AG08396 (cell line): Measurements from ENCODE around the gene PITPNC1.
"Not testable (repeated sequence)": the region's sequence is repeated elsewhere in the genome, so short reads cannot be mapped to it uniquely, and the experiment has no call there.

Experiments
- DNase-seq: peaks from one replicate; pipeline ENCODE4 v3.0.0; 2012; ENCODE audit warnings: low spot score, mixed read lengths

The PITPNC1 gene

DNA sequence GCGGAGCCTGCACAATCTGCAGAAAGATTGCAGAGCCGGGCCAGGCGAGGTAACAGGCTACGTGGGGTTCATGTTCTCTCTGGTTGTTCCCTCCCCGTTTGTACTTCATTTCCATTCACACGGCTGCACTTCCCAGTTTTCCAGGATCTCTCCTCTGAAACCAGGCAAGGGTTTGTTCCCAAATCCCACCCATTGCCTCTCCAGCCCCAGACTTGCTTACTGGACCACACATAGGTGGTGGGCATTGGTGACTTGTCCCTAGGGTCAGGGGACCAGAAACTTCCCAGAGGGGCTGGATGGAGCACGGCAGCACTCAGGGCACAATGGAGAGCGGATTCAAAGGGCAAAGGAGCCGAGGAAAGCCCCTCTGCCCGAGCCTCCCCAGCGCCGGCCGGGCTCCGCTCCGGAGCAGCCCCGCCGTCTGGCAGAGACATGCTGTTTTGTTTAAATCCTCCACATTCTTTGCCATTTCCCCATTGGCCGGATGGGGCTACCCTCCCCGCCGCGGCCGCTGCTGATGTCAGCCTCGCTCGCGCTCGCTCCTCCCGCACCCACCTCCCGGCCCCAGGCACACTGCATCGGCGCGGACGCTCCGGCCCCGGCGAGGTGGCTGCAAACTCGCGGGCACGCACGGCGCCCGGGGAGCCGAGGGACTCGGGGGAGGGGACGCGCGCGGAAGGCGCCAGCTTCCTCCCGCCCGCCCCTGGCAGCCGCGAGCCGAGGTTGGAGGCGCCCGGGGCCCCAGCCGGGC is at the start of gene PITPNC1:
Gene PITPNC1, plus strand, starts transcription at position 545 of the 751 bp plus-strand sequence.
- DNase-seq = peak; percentile 93

DNA sequence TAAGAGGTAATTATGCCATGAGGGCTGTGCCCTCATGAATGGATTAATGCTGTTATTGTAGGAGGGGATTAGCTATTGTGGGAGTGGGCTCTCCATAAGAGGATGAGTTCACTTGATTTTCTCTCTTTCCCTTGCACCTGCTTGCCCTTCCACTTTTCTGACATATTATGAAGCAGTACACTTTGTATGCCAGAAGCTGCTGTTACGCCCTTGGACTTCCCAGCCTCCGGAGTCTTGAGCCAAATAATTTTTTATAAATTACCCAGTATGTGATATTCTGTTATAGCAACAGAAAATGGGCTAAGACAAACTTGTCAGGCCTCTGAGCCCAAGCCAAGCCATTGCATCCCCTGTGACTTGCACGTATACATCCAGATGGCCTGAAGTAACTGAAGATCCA is 49.1 kb upstream of the PITPNC1 start:
- DNase-seq = no peak

DNA sequence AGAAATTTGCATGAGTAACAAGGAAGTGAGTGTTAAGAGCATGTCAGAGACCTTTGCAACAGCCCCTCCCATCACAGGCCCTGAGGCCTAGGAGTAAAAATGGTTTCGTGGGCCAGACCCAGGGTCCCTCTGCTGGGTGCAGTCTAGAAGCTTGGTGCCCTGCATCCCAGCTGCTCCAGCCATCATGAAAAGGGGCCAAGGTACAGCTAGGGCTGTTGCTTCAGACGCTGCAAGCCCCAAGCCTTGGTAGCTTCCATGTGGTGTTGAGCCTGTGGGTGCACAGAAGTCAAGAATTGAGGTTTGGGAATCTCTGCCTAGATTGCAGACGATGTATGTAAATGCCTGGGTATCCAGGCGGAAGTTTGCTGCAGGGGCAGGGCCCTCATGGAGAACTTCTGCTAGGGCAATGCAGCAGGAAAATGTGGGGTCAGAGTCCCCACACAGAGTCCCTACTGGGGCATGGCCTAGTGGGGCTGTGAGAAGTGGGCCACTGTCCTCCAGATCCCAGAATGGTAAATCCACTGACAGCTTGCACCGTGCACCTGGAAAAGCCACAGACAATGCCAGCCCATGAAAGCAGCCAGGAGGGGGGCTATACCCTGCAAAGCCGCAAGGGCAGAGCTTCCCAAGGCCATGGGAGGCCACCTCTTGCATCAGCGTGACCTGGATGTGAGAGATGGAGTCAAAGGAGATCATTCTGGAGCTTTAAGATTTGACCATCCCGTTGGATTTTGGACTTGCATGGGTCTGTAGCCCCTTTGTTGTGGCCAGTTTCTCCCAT is 45.5 kb upstream of the PITPNC1 start:
- DNase-seq = not testable (repeated sequence)

DNA sequence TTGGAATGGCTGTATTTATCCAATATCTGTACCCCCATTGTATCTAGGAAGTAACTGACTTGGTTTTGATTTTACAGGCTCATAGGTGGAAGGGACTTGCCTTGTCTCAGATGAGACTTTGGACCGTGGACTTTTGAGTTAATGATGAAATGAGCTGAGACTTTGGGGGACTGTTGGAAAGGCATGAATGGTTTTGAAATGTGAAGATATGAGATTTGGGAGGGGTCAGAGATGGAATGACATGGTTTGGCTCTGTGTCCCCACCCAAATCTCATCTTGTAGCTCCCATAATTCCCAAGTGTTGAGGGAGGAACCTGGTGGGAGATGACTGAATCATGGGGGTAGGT is 44.9 kb upstream of the PITPNC1 start:
- not testable (repeated sequence) for DNase-seq

DNA sequence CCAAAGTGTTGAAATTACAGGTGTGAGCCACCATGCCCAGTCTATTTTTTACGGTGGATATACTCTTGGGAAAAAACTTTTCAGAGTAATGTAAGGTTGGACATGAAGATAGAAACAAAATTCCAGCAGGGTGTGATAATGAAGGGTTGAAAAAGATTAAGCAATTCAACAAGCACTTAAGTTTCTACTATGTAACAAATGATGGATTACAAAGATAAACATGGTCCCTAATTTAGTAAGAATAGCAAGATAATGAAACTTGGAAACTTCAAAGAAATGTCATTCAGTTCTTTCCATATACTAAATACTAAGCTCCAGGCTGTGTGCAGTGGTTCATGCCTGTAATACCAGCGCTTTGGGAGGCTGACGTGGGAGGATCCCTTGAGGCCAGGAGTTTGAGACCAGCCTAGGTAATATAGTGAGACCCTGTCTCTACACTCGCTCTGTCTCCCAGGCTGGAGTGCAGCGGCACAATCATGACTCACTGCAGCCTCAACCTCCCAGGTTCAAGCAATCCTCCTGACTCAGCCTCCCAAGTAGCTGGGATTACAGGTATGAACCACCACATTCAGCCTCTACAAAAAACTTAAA is 41.7 kb upstream of the PITPNC1 start:
- no peak for DNase-seq

DNA sequence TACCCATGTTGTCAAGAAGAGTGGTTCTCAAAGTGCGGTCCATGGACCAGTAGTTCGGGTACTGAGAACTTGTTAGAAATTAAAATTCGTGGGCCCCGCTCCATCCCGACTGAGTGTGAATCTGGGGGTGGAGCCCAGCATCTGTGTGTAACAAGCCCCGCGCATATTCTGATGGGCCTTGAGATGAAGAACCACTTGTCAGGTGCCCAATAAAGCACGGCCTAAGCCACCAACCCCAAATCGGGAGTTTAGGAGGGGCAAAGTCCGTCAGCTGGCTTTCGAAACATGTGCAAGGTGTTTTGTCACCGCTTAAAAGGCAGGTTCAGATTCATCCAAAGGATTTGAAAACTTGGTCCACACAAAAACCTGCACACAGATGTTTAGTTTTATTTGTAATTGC is 40.2 kb upstream of the PITPNC1 start:
- no peak for DNase-seq

DNA sequence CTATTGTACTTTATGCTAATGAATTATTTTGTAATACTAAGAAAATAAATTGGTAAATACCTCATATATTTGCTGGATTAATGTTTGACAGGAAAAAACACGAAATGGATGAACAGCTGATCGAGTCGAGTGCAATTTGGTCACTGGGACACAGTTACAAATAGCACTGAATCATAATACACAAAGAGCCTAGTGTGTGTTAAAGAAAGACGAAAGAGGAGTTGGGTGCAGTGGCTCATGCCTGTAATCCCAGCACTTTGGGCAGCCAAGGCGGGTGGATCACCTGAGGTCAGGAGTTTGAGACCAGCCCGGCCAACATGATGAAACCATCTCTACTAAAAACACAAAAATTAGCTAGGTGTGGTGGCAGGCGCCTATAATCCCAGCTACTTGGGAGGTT is 38.7 kb upstream of the PITPNC1 start:
- DNase-seq = not testable (repeated sequence)

DNA sequence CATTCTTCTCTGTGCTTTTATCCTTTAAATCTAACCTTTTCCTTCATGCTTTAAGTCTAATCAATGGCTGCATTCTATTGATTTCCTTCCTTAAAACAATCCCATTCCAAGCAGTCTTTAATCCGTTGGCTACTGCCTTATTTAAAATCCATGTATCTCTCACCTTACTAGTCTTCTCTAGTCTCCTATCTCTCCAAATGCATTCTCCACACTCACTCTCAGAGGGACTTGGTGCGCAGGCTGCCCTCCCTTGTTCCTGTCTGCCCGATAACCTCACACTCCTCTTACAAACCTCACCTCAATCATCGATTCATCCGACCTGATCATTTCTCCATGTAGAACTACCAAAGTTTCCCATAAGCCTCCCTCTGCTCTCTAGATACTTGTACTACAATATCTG is 33.8 kb upstream of the PITPNC1 start:
- no peak for DNase-seq

DNA sequence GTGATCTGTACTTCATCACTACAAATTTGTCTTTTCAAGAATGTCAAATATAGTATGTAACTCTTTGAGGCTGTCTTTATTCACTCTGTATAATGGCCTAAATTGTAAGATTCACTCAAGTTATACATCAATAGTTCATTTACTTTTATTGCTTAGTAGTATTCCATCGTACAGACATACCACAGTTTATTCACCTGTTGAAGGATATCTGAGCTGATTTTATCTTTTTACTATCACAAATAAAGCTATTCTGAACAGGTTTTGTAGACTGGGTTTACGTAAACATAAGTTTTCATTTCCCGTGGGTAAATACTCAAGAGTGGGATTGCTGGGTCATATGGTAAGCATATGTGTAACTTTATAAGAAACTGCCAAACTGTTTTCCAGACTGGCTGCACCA is 29.3 kb upstream of the PITPNC1 start:
- DNase-seq = no peak

DNA sequence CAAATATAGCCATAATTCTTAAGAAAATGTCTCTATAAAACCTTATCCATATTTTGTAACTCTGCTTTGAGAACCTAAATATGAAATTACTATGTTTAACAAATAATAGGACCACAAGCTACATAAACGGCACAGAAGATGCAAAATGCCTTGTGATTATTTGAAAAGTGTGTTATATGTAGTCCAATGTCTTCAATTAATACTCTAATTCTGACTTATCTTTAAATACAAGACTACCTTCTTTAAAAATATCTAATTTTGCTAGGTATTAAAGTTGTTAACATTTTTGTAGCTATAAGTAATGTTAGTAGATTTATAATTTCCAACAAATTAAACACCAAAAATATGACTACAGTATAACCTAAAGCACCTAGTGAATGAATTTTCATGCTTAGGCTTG is 27.7 kb upstream of the PITPNC1 start:
- DNase-seq = no peak

DNA sequence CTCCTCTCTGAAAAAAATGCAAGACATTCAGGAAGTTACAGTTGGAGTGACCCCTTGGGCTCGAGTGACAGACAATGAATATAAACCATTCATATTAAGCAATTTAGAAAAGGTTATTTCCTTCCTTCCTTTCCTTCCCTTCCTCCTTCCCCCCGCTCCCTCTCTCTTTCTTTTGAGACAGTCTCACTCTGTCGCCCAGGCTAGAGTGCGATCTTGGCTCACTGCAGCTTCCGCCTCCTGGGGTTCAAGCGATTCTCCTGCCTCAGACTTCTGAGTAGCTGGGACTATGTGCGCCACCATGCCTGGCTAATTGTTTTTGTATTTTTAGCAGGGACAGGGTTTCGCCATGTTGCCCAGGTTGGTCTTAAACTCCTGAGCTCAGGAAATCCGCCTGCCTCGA is 23.9 kb upstream of the PITPNC1 start:
- DNase-seq = no peak

DNA sequence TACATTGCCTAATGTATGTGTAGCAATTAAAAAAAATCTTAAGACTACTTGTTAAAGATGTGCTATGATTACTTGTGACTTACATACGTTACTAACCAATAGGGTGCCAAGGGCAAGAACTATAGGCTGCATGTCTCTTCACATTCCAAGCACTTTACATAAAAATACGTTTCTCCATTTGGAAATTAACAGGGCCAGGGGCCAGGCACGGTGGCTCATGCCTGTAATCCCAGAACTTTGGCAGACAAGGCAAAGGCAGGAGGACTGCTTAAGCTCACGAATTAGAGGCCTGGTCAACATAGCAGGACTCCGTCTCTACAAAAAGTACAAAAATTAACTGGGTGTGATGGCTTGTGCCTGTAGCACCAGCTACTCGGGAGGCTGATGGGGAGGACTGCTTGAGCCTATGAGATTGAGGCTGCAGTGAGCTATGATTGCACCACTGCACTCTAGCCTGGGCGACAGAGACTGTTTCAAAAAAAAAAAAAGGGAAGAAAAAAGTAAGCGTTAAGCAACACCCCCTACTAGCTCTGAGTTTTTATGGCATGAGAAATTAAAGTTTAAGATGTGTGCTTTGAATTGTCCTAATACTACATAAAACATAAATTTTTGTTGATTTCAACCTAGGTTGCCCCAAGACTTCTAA is 23.0 kb upstream of the PITPNC1 start:
- DNase-seq = no peak

DNA sequence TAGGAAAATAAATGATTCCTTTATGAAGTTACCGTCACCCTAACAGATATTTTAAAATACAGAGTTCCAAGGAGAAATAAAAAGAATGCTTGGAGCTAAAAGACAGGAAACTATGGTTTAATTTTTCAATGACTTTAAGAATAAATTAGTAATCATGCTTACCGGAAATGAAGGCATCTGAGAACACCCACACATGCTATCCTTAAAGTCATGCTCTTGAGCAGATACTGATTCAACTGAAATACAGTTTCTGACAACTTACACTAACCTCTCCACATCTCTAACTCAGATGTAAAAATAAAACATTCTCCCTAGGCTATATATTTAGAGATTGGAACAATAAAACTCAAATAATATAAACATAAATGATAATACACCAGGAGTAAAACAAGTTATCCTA is 18.5 kb upstream of the PITPNC1 start:
- no peak for DNase-seq

DNA sequence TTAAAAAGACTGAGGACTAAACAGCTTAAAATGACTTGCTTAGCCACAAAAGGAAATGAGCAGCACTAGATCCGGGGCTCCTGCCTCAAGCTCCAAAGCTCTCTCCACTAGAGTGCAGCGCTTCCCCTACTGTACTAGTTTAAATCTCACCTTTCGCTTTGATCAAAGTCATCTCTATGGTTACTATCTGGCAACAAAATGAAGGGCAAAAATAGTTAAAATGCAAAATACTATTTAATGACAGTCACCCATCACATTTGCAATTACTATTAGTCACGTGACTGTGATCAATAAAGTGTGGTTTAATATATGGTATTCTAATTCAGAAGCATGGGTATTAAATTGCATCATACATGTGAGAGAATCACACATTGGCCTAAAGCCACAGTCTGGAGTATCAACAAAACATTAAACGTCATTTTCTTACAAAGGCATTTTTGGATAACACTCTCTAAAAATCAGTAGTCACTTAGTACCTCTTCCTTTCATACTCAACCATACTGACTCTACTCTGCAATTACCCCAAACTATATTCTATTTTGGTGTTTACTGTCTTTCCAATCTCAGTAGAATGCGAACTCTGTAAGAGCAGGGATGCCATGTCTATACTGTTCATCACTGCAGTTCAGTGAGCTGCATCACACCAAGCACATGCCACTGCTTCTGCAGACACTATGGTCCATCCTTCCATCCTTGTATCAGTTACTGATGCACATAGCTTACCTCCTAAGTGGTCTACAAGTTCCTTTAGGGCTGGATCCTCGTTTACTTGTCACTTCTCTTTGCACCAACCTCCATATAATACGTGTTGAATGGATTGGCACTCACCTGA is 16.9 kb upstream of the PITPNC1 start:
- DNase-seq = no peak

DNA sequence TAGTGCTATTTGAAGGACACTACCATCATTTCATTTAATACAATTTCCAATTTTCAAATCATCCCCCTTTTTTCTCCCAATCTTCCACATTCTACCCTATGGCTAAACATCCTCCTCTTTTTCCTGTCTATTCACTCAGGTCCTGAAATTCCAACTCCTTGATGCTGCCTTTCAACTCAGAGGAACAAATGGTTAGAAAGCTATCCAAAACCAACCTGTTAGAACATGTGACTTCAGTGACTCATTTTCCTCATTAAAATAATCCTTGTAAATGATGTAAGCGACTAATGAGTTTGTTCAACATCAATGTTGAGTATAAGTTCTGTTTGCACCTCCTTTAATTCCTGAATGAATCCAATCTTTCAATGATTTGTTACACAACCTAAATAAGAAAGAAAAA is 16.2 kb upstream of the PITPNC1 start:
- no peak for DNase-seq

DNA sequence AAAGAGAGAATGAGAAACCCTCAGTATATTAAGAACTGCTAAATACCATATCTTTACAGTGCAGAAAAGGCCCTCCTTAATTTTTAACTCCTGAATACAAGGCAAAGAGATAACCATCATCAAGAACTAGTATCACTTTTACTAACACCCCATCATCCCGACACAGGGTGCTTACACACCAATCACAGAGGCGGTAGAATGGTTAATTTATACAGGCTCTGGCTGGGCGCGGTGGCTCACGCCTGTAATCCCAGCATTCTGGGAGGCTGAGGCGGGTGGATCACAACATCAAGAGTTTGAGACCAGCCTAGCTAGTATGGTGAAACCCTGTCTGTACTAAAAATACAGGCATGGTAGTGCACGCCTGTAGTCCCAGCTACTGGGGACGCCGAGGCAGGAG is 14.9 kb upstream of the PITPNC1 start:
- DNase-seq = no peak

DNA sequence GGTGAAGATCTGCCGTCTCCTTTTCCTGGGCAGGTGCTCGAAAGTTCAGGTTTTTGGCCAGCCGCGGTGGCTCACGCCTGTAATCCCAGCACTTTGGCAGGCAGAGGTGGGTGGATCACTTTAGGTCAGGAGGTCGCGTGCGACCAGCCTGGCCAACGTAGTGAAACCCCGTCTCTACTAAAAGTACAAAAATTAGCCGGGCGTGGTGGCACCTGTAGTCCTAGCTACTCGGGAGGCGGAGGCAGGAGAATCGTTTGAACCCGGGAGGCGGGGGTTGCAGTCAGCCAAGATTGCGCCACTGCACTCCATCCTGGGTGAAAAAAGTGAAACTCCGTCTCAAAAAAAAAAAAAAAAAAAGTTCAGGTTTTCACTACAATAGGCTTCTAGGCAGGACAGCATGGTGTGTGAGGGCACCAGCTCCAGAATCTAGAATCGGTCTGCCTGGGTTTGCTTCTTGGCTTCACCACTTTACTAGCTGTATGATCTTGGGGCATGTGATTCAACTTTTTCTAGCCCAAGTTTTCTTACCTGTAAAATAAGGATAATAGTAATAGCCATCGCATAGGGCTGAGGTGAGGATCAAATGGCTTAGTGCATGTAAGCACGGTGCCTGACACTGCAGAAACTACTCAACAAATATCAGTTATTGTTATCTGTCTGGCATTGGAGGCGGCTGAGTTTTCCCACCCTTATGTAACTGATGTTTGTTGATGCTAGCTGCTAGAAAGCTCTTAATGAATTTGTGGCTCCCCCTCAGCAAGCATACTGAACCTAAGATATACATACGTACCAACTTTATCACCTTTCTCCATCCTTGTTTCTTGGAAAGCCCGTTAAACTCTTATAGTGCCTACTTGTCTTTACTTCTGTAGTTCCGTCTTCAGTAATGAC is 12.0 kb upstream of the PITPNC1 start:
- no peak for DNase-seq

DNA sequence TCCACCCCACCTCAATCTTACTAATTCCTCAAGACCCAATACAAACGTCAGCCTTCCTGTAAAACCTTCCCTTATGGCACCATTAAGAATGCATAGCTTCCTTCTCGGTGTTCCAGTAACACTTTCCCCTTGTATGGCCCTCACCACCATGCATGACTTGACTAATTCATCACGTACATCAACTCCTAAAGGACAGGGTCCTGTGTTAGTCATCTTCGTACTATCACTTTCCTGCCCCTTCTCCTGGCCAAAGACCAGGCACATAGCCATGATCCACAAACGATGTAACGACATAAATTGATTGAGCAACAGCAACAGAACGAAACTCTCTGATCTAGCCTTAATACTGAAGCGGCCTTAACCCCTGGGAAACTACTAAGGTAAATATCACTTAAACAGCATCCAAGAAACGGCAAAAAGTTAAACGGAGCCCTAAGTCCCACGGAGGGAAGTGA is 11.3 kb upstream of the PITPNC1 start:
- no peak for DNase-seq

DNA sequence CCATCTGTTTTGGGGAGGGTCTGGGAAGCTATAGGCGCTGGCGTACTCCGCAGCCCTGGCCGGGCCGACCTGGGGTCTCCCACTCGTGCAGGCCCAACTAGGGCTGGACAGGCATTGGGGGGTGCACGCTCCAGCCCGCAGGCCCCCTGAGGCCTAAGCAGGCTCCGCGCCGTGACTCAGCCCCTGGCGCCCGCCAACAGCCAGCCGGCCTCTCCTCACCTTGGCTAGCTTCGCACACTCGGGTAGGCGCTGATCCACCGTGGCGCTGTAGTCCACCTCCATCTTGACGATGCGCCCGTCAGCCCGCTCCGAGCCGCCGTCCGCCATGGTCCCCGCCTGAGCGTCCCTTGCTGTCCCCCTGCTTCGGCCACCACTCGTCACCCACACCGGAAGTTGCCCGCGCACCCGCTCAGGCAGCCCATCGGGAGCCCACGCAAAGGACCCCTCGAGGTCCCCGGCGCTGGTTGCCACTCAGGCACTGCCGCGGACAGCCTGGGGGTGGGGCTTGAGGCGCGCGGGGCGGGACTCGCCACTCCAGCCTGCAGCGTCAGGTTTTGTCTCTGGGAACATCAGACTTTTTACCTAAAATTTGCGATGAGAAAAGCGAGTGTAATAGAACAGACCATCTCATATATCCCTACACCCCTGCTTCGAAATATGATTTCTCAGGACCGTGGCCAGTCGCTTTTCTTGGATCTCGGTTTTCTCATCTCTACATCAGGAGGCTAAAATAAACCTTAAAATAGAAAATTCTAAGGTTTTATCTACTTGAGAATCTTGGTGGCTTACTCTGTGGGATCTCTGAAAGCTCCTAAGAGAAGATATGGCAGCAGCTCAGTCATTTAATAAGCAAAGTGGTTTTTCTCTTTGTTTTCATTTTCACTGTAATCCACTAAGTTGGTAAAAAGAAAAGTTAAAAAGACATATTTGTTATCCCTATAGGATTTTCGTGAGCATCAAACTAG is 10.6 kb upstream of the PITPNC1 start, which contains the start of gene PSMD12:
Gene PSMD12, minus strand, starts transcription at position 385 of the 965 bp plus-strand sequence. Its CDS starts 58 bp downstream, at position 327.
- DNase-seq = peak; percentile 96
